GM21528 (cell line): Measurements from ENCODE around the gene UBQLN4.
"Not testable (repeated sequence)": the region's sequence is repeated elsewhere in the genome, so short reads cannot be mapped to it uniquely, and the experiment has no call there.

Experiments used
- ATAC-seq: cut with Tn5 transposase; IDR thresholded peaks from one replicate; pipeline ENCODE4 v1.9.1; 2021; ENCODE audit warnings: mild to moderate bottlenecking, moderate library complexity; ENCODE audit not compliant: unreplicated experiment, low FRiP score

Gene UBQLN4

DNA sequence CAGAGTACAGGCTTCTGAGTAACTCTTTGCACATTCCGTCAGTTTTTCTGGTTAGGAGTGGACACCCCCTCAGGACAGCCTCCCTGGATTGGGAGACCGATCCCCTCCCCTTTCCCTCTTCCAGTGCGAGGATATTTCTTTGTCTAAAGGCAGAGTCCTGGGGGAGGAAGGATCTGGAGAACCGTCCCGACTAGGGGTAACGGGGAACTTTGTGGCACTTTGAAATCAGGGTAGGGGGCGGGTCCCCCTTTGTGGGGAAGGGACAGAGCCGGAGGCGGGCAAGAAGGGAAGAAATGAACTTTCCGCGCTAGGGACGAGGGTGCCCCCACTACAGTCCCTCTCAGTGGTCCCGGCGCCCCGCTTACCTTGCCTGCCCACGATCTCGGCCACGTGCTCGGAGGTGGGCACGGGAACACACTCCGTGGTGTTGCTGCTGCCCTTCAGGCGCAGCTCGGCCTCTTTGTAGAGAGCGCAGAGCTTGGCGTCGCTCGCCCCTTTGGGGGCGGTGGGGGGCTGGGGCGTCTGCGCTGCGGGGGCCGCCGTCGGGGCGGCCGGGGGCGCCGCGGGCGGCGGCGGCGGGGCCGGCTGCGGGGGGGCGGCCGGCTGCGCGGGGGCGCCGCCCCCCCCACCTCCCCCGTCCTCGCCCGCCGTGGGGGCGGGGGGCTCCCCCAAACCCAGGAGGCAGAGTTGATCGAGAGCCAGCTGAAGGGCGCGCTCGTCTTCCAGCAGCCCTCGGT lies 27.8 kb upstream of the UBQLN4 start:
- ATAC-seq, result no peak

DNA sequence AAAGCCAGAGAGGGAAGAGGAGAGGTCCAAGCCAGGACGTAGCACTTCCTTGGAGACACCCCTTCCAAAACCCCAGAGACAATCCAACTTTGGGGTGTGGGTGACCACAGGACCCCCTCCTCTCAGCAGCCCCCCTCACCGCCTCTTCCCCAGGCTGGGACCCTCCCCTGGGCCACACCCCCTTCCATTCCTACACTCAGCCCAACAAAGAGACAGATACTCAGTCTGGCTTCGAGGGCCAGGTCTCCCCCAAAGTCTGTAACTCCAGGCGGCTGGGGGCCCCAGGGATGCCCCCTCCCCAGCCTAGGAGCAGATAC lies 27.2 kb upstream of the UBQLN4 start:
- ATAC-seq, result no peak

- ATAC-seq, result no peak
Observed at GRCh38 chr1:156080241-156080862, 26.8 kb upstream of the UBQLN4 start.

- no peak for ATAC-seq
Observed at GRCh38 chr1:156079762-156080161, 26.2 kb upstream of the UBQLN4 start.

- no peak for ATAC-seq
Observed at GRCh38 chr1:156078728-156079127, 25.1 kb upstream of the UBQLN4 start.

DNA sequence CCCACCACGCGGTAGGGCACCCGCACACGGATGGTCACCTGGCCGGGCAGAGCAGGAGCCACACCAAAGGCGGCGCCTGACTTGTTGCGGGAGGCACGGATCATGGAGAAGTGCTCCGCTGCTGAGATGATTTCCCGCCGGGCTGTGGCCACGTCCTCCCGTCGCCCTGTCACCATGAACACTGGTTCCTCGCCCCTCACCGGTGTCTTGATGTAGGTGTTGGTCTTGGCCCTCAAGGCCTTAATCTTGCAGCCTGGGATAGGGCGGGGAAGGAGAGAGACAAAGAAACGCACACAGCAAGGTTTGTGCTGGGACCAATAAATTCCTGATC lies 23.8 kb upstream of the UBQLN4 start:
- ATAC-seq, result no peak

- ATAC-seq, result no peak
Observed at GRCh38 chr1:156076609-156077429, 23.2 kb upstream of the UBQLN4 start.

DNA sequence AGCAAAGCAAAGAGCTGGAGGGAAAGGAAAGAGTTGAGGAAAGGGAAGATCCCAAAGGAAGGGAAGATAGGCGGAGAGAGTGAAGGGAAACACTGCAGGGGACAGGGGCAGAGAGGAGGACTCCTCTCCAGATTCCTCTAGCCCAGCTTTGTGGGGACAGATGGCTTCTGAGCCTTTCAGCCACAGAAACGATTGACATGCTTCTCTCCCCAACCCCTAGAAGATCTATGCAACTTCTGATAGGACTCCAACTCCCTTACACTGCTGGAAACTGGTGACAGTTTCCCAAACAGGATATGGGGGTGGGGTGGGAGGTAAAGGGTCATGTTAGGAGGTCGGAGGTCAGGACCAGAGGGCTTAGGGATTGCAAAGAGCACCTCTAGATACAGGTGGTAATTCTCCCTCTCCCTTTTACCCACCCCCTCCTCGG lies 22.2 kb upstream of the UBQLN4 start:
- no peak for ATAC-seq

- ATAC-seq, result no peak
Observed at GRCh38 chr1:156075162-156075561, 21.6 kb upstream of the UBQLN4 start.

- no peak for ATAC-seq
Observed at GRCh38 chr1:156074661-156075060, 21.1 kb upstream of the UBQLN4 start.

- ATAC-seq, result no peak
Observed at GRCh38 chr1:156073740-156074139, 20.1 kb upstream of the UBQLN4 start.

GRCh38 chr1:156073110-156073687 lies 19.6 kb upstream of the UBQLN4 start:
- no peak for ATAC-seq

GRCh38 chr1:156072251-156072650 lies 18.7 kb upstream of the UBQLN4 start:
- ATAC-seq, result no peak

GRCh38 chr1:156071332-156071816 lies 17.8 kb upstream of the UBQLN4 start:
- ATAC-seq, result not testable (repeated sequence)

DNA sequence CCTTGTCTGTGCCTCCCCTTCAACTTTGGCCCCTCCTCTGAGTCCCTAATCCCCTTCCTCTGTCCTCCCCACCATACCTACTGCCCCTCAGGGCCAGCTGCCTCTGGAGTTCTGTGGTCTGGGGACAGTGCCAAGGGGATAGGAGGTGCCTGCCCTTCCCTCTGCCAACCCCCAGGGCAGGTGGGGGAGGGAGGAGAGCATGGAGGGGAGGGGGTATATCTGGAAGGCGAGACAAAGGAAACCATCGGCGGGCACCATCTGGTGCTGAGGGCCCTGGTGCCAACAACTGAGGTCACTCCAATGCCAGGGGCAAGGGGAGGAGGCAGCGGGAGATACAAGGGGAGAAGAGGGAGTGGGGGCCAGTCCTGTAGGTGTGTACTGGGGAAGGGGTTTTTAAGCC lies 16.9 kb upstream of the UBQLN4 start:
- no peak for ATAC-seq

- ATAC-seq, result no peak
Observed at GRCh38 chr1:156069490-156070455, 16.2 kb upstream of the UBQLN4 start.

- no peak for ATAC-seq
Observed at GRCh38 chr1:156067262-156067661, 13.7 kb upstream of the UBQLN4 start.

DNA sequence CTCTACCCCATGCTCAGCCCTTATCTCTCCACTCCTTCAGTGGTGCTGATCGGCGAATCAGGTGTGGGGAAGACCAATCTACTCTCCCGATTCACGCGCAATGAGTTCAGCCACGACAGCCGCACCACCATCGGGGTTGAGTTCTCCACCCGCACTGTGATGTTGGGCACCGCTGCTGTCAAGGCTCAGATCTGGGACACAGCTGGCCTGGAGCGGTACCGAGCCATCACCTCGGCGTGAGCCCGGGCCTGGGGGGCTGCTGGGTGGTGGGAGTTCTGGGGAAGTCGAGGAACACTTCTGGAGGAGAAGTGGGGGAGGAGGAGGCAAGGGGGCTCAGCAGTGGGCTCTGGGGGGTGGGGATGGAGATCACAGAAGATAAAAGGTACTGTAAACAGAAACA lies 12.3 kb upstream of the UBQLN4 start:
- no peak for ATAC-seq

GRCh38 chr1:156065212-156065611 lies 11.6 kb upstream of the UBQLN4 start:
- ATAC-seq, result no peak

GRCh38 chr1:156064615-156065014 lies 11.0 kb upstream of the UBQLN4 start:
- ATAC-seq, result no peak
